Cardiac fibroblast (primary cell): ENCODE results near the gene CCND1.

ENCODE experiments used
- DNase-seq, 2 donors: peaks; one replicate each; pipeline versions ENCODE4 v3.0.0 to v3.0.0-alpha.2; 2010; ENCODE audit warnings: low read depth in 2 of 2
- H3K4me3 ChIP-seq, 2 donors: replicated peaks in 1 of 2; 1 replicate in 1 of 2; 2 replicates in 1 of 2; pipeline ENCODE4 v1.5.1; 2011; ENCODE audit warnings: low read depth in 2 of 2, low read length in 2 of 2, mild to moderate bottlenecking in 2 of 2, moderate library complexity in 1 of 2
- TF ChIP-seq, protein P1 (sequence below): IDR thresholded peaks from one replicate; pipeline ENCODE4 v1.5.1; 2011; ENCODE audit warnings: low read depth, mild to moderate bottlenecking, low read length, inconsistent platforms

Gene CCND1

DNA sequence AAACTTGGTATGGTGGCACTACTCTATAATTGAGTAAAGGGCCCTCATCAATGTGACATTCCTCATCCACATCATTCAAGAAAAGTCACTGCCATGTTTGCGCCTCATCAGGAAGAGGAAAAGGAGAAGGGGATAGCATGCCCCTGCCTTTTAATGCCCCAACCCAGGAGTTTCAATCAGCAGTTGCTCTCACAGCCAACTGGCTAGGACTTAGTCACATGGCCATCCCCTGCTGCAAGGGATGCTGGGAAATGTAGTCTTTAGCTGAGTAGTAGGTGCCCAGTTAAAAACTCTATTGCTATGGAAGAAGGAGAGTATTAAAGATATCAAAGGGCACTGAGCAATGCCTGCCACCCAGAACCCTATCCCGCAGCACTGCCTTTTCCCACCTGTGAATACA, 10.9 kb upstream of the CCND1 start:
- TF ChIP-seq, protein P1, sequence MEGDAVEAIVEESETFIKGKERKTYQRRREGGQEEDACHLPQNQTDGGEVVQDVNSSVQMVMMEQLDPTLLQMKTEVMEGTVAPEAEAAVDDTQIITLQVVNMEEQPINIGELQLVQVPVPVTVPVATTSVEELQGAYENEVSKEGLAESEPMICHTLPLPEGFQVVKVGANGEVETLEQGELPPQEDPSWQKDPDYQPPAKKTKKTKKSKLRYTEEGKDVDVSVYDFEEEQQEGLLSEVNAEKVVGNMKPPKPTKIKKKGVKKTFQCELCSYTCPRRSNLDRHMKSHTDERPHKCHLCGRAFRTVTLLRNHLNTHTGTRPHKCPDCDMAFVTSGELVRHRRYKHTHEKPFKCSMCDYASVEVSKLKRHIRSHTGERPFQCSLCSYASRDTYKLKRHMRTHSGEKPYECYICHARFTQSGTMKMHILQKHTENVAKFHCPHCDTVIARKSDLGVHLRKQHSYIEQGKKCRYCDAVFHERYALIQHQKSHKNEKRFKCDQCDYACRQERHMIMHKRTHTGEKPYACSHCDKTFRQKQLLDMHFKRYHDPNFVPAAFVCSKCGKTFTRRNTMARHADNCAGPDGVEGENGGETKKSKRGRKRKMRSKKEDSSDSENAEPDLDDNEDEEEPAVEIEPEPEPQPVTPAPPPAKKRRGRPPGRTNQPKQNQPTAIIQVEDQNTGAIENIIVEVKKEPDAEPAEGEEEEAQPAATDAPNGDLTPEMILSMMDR, result no peak
- H3K4me3 ChIP-seq, result no peak overlapping the region
- DNase-seq, result peak in 1 of 2 donors; percentile 41

DNA sequence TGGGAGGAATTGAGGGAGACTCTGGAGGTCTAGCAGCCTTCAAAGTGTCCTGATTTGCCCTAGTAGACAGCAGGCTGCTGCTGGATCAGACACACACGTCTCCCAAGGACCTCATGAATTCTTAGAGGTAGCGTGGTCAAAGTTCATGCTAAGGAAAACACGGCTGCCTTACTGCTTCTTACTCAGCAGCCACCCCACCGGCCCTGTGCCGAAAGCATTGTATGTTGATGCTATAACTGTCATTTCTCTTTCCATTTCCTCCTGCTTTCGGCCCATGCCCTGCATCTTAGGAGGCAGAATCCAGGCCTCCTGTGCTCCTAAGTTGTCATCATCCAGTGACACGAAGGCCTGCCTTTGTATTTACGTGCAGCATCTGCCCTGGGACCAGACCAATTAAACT, 10.5 kb upstream of the CCND1 start:
- no peak overlapping the region for H3K4me3 ChIP-seq
- DNase-seq, result no peak
- TF ChIP-seq, protein P1, result no peak

DNA sequence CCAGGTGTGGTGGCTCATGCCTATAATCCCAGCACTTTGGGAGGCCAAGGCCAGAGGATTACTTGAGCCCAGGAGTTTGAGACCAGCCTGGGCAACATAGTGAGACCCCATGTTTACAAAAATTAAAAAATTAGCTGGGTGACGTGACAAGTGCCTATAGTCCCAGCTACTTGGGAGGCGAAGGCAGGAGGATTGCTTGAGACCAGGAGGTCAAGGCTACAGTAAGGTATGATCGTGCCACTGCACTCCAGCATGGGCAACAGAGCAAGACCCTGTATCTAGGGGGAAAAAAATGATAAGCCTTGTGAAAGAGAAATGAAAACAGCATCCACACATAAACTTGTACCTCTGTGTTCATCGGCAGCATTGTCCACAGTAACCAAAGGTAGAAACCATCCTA, 8.1 kb upstream of the CCND1 start:
- no peak for DNase-seq
- H3K4me3 ChIP-seq, result no peak overlapping the region
- TF ChIP-seq, protein P1, result no peak

DNA sequence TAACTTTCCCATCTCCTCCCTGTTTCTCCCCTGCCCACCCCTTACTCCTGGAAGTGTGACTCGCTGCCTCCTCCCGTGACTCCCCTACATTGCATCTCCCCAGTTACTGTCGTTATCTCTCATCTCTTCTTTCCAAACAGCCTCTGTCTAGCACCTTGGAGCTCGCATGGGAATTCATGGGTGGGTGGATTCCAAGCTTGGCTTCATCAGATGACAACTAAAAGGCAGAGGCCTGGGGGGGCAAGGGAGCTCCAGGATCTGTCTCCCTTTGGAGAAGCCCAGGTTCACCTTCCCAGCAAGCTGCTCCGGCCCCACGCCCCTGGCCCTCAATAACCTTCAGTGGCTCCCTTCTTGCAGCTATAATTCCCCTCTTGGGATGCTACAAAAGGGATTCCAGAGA, 6.9 kb upstream of the CCND1 start:
- TF ChIP-seq, protein P1, result no peak

DNA sequence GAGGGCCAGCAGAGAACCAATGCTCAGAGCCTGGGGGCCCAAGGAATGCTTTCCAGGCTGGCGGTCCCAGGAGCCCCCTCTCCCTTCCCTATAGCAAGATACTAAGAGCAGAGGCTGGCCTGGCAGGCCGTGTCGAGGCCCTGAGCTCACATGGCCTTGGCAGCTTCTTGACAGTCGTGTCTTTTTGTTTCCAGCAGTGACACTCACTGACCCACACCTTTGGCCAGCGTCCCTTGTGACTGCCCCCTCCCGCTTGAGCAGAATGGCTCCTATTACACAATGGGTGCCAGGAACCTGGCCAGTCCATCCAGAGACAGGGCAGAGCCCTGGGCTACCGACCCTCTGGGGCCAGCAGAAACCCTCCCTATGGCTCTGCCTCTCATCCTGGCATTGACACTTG, 6.4 kb upstream of the CCND1 start:
- H3K4me3 ChIP-seq, result no peak overlapping the region
- TF ChIP-seq, protein P1, result no peak
- DNase-seq, result no peak

More for the DNA sequence above, 6.9 kb upstream of the CCND1 start:
- DNase-seq, result no peak
- no peak overlapping the region for H3K4me3 ChIP-seq

DNA sequence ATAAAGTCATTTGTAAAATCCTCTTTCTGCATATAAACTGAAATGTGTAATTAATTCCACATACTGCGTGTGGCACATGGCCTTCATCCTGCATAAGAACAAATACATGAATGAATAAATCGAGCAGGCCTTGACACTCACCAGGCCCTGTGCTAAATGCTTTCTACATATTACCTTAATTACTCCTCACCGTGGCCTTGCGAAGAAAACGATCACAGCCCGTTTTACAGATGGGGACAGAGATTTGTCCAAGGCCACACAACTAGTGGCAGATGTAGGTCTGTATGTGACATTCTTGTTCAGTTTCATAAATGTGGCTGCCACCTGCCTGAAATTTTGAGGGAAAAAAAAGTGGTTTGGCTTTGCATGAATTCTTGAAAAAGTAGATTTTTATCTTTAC, 5.8 kb upstream of the CCND1 start:
- TF ChIP-seq, protein P1, result no peak

DNA sequence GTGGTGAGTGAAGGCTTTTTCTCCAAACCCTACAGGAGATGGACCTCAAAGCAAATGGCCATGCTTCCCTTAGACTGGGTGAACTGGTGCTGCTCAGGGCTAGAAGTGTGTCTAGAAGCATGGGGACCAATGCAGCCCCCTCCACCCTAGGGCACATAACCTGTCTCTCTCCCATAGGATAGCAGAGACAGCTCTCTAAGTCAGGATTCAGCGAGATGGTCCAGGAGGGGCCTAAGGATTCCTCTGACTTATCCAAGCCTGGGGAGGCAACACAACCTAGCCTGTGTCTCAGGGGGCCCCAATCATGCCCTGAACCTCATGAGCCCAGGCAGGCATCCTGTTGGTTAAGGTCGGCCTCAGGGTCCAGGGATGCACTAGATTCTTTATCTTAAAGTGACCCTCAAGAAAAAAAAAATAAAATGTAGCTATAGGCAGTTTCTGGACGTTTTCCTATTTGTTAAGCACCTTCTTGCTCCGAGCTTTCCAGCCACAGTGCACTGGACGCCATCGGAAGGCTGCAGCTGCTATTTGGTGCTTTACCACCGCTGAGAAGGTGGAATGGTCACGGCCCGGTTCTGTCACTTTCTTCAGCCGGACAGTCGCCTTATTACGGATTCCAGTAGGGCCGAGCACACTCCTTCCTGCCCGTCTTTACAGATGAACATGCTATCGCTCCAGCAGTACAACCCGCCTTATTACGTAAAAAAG, 5.0 kb upstream of the CCND1 start:
- TF ChIP-seq, protein P1, result no peak
- H3K4me3 ChIP-seq, result peak overlapping the region; percentile 22 to 26

More for the DNA sequence above, 5.8 kb upstream of the CCND1 start:
- DNase-seq, result no peak
- H3K4me3 ChIP-seq, result no peak overlapping the region

More for the DNA sequence above, 5.0 kb upstream of the CCND1 start:
- DNase-seq, result no peak
